A673 (cell line): Measurements from ENCODE around the gene HMGXB4.

ENCODE experiments used
- CTCF ChIP-seq: fragments of 300-800, 200-600 bp; sonication (generic); conservative IDR thresholded peaks from 2 replicates; pipeline ENCODE4 v1.5.1; 2017; ENCODE audit warnings: low read depth, mild to moderate bottlenecking, antibody characterized with exemption, low read length, moderate library complexity, mixed read lengths
- EZH2 ChIP-seq: fragments of 200-600 bp; sonication (generic); IDR thresholded peaks from 2 replicates; pipeline ENCODE4 v1.6.1; 2017; ENCODE audit warnings: borderline replicate concordance, low read depth, mild to moderate bottlenecking, mixed read lengths, antibody characterized with exemption, low read length; ENCODE audit not compliant: poor library complexity, severe bottlenecking

GRCh38 chr22:35266277-35266676 lies 9.0 kb downstream of the HMGXB4 start:
- TF ChIP-seq EZH2 (no peak), CTCF (no peak)
